HepG2 (cell line): ENCODE results near the gene GLB1L3. TPM values are rescaled to one million over a fixed set of nuclear protein-coding genes. Genes with fewer than 3 reads are reported as not detected.

Source experiments
- ATAC-seq: fragments of 200-7000 bp; cut with Tn5 transposase; 3 replicates; pipeline ENCODE4 v1.9.1; 2020; ENCODE audit warnings: mild to moderate bottlenecking, moderate library complexity
- BruUV-seq: library from RNA; stranded (reverse); fragments of 400-500 nt; replicated peaks from 2 replicates; lab custom pipeline; 2021; lab: Mats Ljungman, UMichigan
- CTCF ChIA-PET: fragments of 300-600 bp; formaldehyde crosslinking; extraction: SDS; loops from one replicate; lab custom pipeline; 2021; ENCODE audit warnings: low total read pairs, inconsistent platforms, low intra/inter-chr PET ratio; lab: Yijun Ruan, JAX
- POLR2A ChIA-PET: fragments of 350-600 bp; sonication (Branson Sonifier 250); formaldehyde crosslinking; loops from one replicate; lab custom pipeline; 2020; ENCODE audit warnings: antibody characterized with exemption, inconsistent platforms; lab: Yijun Ruan, JAX
- DNase-seq: peaks from one replicate; pipeline ENCODE4 v3.0.0-alpha.2; 2015; ENCODE audit warnings: low spot score
- FAIRE-seq: peaks from 3 replicates; lab custom pipeline; 2011; peaks lifted over from hg19 to GRCh38; lab: Jason Lieb, UNC
- H2AFZ ChIP-seq: one replicate; pipeline ENCODE4 v1.6.1; 2011; ENCODE audit warnings: low read length, inconsistent platforms
- H3K27ac ChIP-seq: fragments of 300-600 bp; 3 replicates; pipeline ENCODE4 v1.8.0; 2011; ENCODE audit warnings: mixed run types, mild to moderate bottlenecking, mixed read lengths, low read length, inconsistent platforms; ENCODE audit not compliant: insufficient read depth; ENCODE audit errors: extremely low read length
- H3K27me3 ChIP-seq, 2 experiments: fragments of 200-600 bp in 1 of 2; 2 replicates in 1 of 2; 3 replicates in 1 of 2; pipeline versions ENCODE4 v1.6.0 to v1.8.0; 2011; ENCODE audit warnings: low read length in 2 of 2, mild to moderate bottlenecking in 2 of 2, moderate library complexity in 2 of 2, inconsistent platforms in 1 of 2; ENCODE audit not compliant: insufficient read depth in 2 of 2, control insufficient read depth in 1 of 2
- H3K36me3 ChIP-seq, 2 experiments: fragments of 200-600 bp in 1 of 2; replicated peaks in 1 of 2; 2 replicates in 1 of 2; 3 replicates in 1 of 2; pipeline versions ENCODE4 v1.5.1 to v1.8.0; 2011; ENCODE audit warnings: low read length in 2 of 2, inconsistent platforms in 1 of 2; ENCODE audit not compliant: insufficient read depth in 2 of 2, control insufficient read depth in 1 of 2
- H3K4me1 ChIP-seq: 2 replicates; pipeline ENCODE4 v1.5.1; 2012; ENCODE audit warnings: low read length, inconsistent platforms; ENCODE audit not compliant: insufficient read depth
- H3K4me2 ChIP-seq: 2 replicates; pipeline ENCODE4 v1.6.0; 2011; ENCODE audit warnings: low read depth, low read length, inconsistent platforms
- H3K4me3 ChIP-seq, 3 experiments: fragments of 200-600 bp in 1 of 3; sonication (generic), shearing (Covaris generic) in 1 of 3; replicated peaks in 1 of 3; 2 replicates each; pipeline ENCODE4 v1.5.1; 2011 to 2016; ENCODE audit warnings: low read length in 3 of 3, inconsistent platforms in 2 of 3, low read depth in 2 of 3, mild to moderate bottlenecking in 2 of 3, control low read depth in 1 of 3, mixed read lengths in 1 of 3; ENCODE audit not compliant: insufficient read depth in 1 of 3
- H3K79me2 ChIP-seq: one replicate; pipeline ENCODE4 v1.6.1; 2011; ENCODE audit warnings: low read length, inconsistent platforms; ENCODE audit not compliant: insufficient read depth
- H3K9ac ChIP-seq: 2 replicates; pipeline ENCODE4 v1.6.0; 2011; ENCODE audit warnings: mild to moderate bottlenecking, low read depth, low read length, inconsistent platforms; ENCODE audit not compliant: insufficient read depth
- H3K9me3 ChIP-seq: 2 replicates; pipeline ENCODE4 v1.5.1; 2012; ENCODE audit warnings: mild to moderate bottlenecking, low read length
- H4K20me1 ChIP-seq: 2 replicates; pipeline ENCODE4 v1.6.0; 2011; ENCODE audit warnings: inconsistent platforms, mild to moderate bottlenecking, low read length, moderate library complexity; ENCODE audit not compliant: insufficient read depth
- ATF2 ChIP-seq: sonication (generic); formaldehyde crosslinking; IDR thresholded peaks from 2 replicates; pipeline ENCODE4 v1.4.0; 2020; ENCODE audit warnings: missing genetic modification reagents
- MLLT10 ChIP-seq: sonication (generic); formaldehyde crosslinking; IDR thresholded peaks from 2 replicates; pipeline ENCODE4 v1.4.0; 2020; ENCODE audit warnings: missing genetic modification reagents
- NR2C2 ChIP-seq: sonication (generic); formaldehyde crosslinking; IDR thresholded peaks from 2 replicates; pipeline ENCODE4 v1.4.0; 2020; ENCODE audit warnings: missing genetic modification reagents, mild to moderate bottlenecking, moderate library complexity, borderline replicate concordance
- ZEB1 ChIP-seq: IDR thresholded peaks from 2 replicates; pipeline ENCODE4 v1.6.1; 2012; ENCODE audit warnings: mild to moderate bottlenecking, low read depth, inconsistent platforms; ENCODE audit not compliant: insufficient replicate concordance
- ZFP1 ChIP-seq: IDR thresholded peaks from 2 replicates; pipeline ENCODE4 v1.6.1; 2016
- ZNF33A ChIP-seq: sonication (generic); formaldehyde crosslinking; IDR thresholded peaks from 2 replicates; pipeline ENCODE4 v1.5.1; 2020; ENCODE audit warnings: missing genetic modification reagents, mild to moderate bottlenecking, moderate library complexity, borderline replicate concordance
- ZNF460 ChIP-seq: sonication (generic); formaldehyde crosslinking; IDR thresholded peaks from 2 replicates; pipeline ENCODE4 v1.5.1; 2020; ENCODE audit warnings: missing genetic modification reagents, mild to moderate bottlenecking, borderline replicate concordance
- ZNF614 ChIP-seq: IDR thresholded peaks from 2 replicates; pipeline ENCODE4 v1.6.1; 2018; ENCODE audit warnings: missing biosample characterization, missing genetic modification reagents, inconsistent platforms, borderline replicate concordance
- WGBS: methylation state at CpG from one replicate; pipeline ENCODE4 v1.1.6; 2017; ENCODE audit warnings: low lambda C conversion rate; 5-methylcytosine and 5-hydroxymethylcytosine counted together
- in situ Hi-C: cut with HindIII; loops from 2 replicates; pipeline ENCODE4 v1.10.0; 2017; ENCODE audit warnings: low pct_unique_long_range_greater_than_20kb; ENCODE audit not compliant: extremely low pct_ligation_motif_present
- intact Hi-C: fragments of 100-400 bp; cut with micrococcal nuclease; formaldehyde crosslinking; loops from one replicate; pipeline ENCODE4 v1.10.0; 2022; ENCODE audit not compliant: unreplicated experiment
- polyA plus RNA-seq, 8 experiments: library from polyadenylated mRNA; depleted of rRNA in 3 of 8; stranded (reverse) in 7 of 8; unstranded in 1 of 8; fragments of >200 nt; fragmentation: Illumina TruSeq in 4 of 8; extraction: Trizol in 4 of 8; gene quantifications; 2 replicates each; pipeline versions ENCODE4 v1.2.1 to v1.2.3, GENCODE V29; 2011 to 2016; ENCODE audit warnings: low read depth in 4 of 8, missing spikeins in 1 of 8, mixed read lengths in 1 of 8; ENCODE audit not compliant: insufficient read depth in 1 of 8
- total RNA-seq, 5 experiments: library from RNA; depleted of rRNA; stranded (reverse); fragments of >200 nt; fragmentation: Illumina TruSeq; extraction: Trizol; gene quantifications; 2 replicates each; pipeline ENCODE4 v1.2.3, GENCODE V29; 2016; ENCODE audit warnings: low read depth in 1 of 5
- TF ChIP-seq, protein P1 (sequence below), 2 experiments: fragments of 450-650 bp in 1 of 2; sonication (generic) in 1 of 2; formaldehyde crosslinking in 1 of 2; IDR thresholded peaks; 2 replicates each; pipeline versions ENCODE4 v1.6.1 to v1.8.0; 2016 to 2022; ENCODE audit warnings: antibody characterized with exemption in 1 of 2, mild to moderate bottlenecking in 1 of 2, missing genetic modification reagents in 1 of 2
- TF ChIP-seq, protein P2 (sequence below): sonication (generic); formaldehyde crosslinking; IDR thresholded peaks from 2 replicates; pipeline ENCODE4 v1.8.0; 2022; ENCODE audit warnings: mild to moderate bottlenecking, missing genetic modification reagents

Gene GLB1L3
- total and polyA plus RNA-seq, 2 of the 13 experiments (the other 11 are each of a cell fraction or from before 2014, with no cell fraction given): not detected

DNA sequence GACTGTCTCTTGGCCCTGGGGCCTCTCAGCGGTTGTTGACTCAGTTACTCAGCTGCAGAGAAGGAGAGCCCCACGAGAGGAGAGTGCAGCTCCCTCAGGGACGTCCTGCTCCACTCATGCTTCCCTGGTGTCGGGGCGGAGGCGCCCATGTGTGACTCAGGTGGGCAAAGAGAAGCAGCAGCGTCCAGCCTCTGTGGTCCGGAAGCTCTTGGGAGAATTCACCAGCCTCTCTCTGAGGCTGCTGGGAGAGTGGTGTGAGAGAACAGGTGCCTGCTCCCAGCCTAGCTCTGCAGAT, 81.3 kb downstream of the GLB1L3 start (continued):
- no peak for TF ChIP-seq ATF2 (CRISPR knock-in tag)
- no peak for TF ChIP-seq ZNF614
- no peak for TF ChIP-seq ZFP1 (CRISPR knock-in tag)

GRCh38 chr11:134358165-134358855, 82.1 kb downstream of the GLB1L3 start:
- in situ Hi-C loops: no loop called here
- 23% methylated on average over 3 of the region's 27 CpGs for WGBS
- no peak for FAIRE-seq
- no peaks in the 10 kb centered on the region for H3K9me3 ChIP-seq
- no peak overlapping the region for H3K9ac ChIP-seq
- H3K4me2 ChIP-seq: no peak overlapping the region
- DNase-seq: no peak
- TF ChIP-seq MLLT10 (no peak), NR2C2 (no peak), ZEB1 (no peak), ZNF460 (CRISPR knock-in tag) (no peak), ZNF33A (CRISPR knock-in tag) (no peak)
- TF ChIP-seq, protein P1, sequence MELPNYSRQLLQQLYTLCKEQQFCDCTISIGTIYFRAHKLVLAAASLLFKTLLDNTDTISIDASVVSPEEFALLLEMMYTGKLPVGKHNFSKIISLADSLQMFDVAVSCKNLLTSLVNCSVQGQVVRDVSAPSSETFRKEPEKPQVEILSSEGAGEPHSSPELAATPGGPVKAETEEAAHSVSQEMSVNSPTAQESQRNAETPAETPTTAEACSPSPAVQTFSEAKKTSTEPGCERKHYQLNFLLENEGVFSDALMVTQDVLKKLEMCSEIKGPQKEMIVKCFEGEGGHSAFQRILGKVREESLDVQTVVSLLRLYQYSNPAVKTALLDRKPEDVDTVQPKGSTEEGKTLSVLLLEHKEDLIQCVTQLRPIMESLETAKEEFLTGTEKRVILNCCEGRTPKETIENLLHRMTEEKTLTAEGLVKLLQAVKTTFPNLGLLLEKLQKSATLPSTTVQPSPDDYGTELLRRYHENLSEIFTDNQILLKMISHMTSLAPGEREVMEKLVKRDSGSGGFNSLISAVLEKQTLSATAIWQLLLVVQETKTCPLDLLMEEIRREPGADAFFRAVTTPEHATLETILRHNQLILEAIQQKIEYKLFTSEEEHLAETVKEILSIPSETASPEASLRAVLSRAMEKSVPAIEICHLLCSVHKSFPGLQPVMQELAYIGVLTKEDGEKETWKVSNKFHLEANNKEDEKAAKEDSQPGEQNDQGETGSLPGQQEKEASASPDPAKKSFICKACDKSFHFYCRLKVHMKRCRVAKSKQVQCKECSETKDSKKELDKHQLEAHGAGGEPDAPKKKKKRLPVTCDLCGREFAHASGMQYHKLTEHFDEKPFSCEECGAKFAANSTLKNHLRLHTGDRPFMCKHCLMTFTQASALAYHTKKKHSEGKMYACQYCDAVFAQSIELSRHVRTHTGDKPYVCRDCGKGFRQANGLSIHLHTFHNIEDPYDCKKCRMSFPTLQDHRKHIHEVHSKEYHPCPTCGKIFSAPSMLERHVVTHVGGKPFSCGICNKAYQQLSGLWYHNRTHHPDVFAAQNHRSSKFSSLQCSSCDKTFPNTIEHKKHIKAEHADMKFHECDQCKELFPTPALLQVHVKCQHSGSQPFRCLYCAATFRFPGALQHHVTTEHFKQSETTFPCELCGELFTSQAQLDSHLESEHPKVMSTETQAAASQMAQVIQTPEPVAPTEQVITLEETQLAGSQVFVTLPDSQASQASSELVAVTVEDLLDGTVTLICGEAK (IDR thresholded peaks at IDR 0.05): no peak
- TF ChIP-seq, protein P1 (CRISPR knock-in tag; IDR thresholded peaks at IDR 0.05): no peak
- TF ChIP-seq, protein P2, sequence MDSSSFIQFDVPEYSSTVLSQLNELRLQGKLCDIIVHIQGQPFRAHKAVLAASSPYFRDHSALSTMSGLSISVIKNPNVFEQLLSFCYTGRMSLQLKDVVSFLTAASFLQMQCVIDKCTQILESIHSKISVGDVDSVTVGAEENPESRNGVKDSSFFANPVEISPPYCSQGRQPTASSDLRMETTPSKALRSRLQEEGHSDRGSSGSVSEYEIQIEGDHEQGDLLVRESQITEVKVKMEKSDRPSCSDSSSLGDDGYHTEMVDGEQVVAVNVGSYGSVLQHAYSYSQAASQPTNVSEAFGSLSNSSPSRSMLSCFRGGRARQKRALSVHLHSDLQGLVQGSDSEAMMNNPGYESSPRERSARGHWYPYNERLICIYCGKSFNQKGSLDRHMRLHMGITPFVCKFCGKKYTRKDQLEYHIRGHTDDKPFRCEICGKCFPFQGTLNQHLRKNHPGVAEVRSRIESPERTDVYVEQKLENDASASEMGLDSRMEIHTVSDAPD (CRISPR knock-in tag): no peak
- ATAC-seq: no peak
- no TSS peak for BruUV-seq
- no peaks in the 10 kb centered on the region for H3K79me2 ChIP-seq
- no peak overlapping the region for H3K4me3 ChIP-seq
- H3K36me3 ChIP-seq: no peaks in the 10 kb centered on the region
- no peak overlapping the region for H2AFZ ChIP-seq
- H4K20me1 ChIP-seq: no peaks in the 10 kb centered on the region
- intact Hi-C loops: no loop called here
- H3K27me3 ChIP-seq: peaks cover 14 to 46% of the 10 kb centered on the region in 2 experiments
- ChIA-PET CTCF (no interaction called here), POLR2A (no interaction called here)
- H3K27ac ChIP-seq: no peak overlapping the region
- H3K4me1 ChIP-seq: peaks cover 6% of the 10 kb centered on the region
